HepG2 (cell line): ENCODE measurements around the gene MBTD1. TPM values are rescaled to one million over a fixed set of nuclear protein-coding genes. Genes with fewer than 3 reads are reported as not detected.
A peak's percentile ranks its signal among the peaks of the same experiment; 100 is the strongest.

Source experiments
- ATAC-seq: fragments of 200-7000 bp; cut with Tn5 transposase; 3 replicates; pipeline ENCODE4 v1.9.1; 2020; ENCODE audit warnings: mild to moderate bottlenecking, moderate library complexity
- BruUV-seq: library from RNA; stranded (reverse); fragments of 400-500 nt; replicated peaks from 2 replicates; lab custom pipeline; 2021; lab: Mats Ljungman, UMichigan
- CTCF ChIA-PET: fragments of 300-600 bp; formaldehyde crosslinking; extraction: SDS; loops from one replicate; lab custom pipeline; 2021; ENCODE audit warnings: low total read pairs, inconsistent platforms, low intra/inter-chr PET ratio; lab: Yijun Ruan, JAX
- POLR2A ChIA-PET: fragments of 350-600 bp; sonication (Branson Sonifier 250); formaldehyde crosslinking; loops from one replicate; lab custom pipeline; 2020; ENCODE audit warnings: antibody characterized with exemption, inconsistent platforms; lab: Yijun Ruan, JAX
- DNase-seq: peaks from one replicate; pipeline ENCODE4 v3.0.0-alpha.2; 2015; ENCODE audit warnings: low spot score
- FAIRE-seq: peaks from 3 replicates; lab custom pipeline; 2011; peaks lifted over from hg19 to GRCh38; lab: Jason Lieb, UNC
- H2AFZ ChIP-seq: one replicate; pipeline ENCODE4 v1.6.1; 2011; ENCODE audit warnings: low read length, inconsistent platforms
- H3K27ac ChIP-seq: fragments of 300-600 bp; 3 replicates; pipeline ENCODE4 v1.8.0; 2011; ENCODE audit warnings: mixed run types, mild to moderate bottlenecking, mixed read lengths, low read length, inconsistent platforms; ENCODE audit not compliant: insufficient read depth; ENCODE audit errors: extremely low read length
- H3K27me3 ChIP-seq, 2 experiments: fragments of 200-600 bp in 1 of 2; 2 replicates in 1 of 2; 3 replicates in 1 of 2; pipeline versions ENCODE4 v1.6.0 to v1.8.0; 2011; ENCODE audit warnings: low read length in 2 of 2, mild to moderate bottlenecking in 2 of 2, moderate library complexity in 2 of 2, inconsistent platforms in 1 of 2; ENCODE audit not compliant: insufficient read depth in 2 of 2, control insufficient read depth in 1 of 2
- H3K36me3 ChIP-seq, 2 experiments: fragments of 200-600 bp in 1 of 2; replicated peaks in 1 of 2; 2 replicates in 1 of 2; 3 replicates in 1 of 2; pipeline versions ENCODE4 v1.5.1 to v1.8.0; 2011; ENCODE audit warnings: low read length in 2 of 2, inconsistent platforms in 1 of 2; ENCODE audit not compliant: insufficient read depth in 2 of 2, control insufficient read depth in 1 of 2
- H3K4me1 ChIP-seq: 2 replicates; pipeline ENCODE4 v1.5.1; 2012; ENCODE audit warnings: low read length, inconsistent platforms; ENCODE audit not compliant: insufficient read depth
- H3K4me2 ChIP-seq: 2 replicates; pipeline ENCODE4 v1.6.0; 2011; ENCODE audit warnings: low read depth, low read length, inconsistent platforms
- H3K4me3 ChIP-seq, 3 experiments: fragments of 200-600 bp in 1 of 3; sonication (generic), shearing (Covaris generic) in 1 of 3; replicated peaks in 1 of 3; 2 replicates each; pipeline ENCODE4 v1.5.1; 2011 to 2016; ENCODE audit warnings: low read length in 3 of 3, inconsistent platforms in 2 of 3, low read depth in 2 of 3, mild to moderate bottlenecking in 2 of 3, control low read depth in 1 of 3, mixed read lengths in 1 of 3; ENCODE audit not compliant: insufficient read depth in 1 of 3
- H3K79me2 ChIP-seq: one replicate; pipeline ENCODE4 v1.6.1; 2011; ENCODE audit warnings: low read length, inconsistent platforms; ENCODE audit not compliant: insufficient read depth
- H3K9ac ChIP-seq: 2 replicates; pipeline ENCODE4 v1.6.0; 2011; ENCODE audit warnings: mild to moderate bottlenecking, low read depth, low read length, inconsistent platforms; ENCODE audit not compliant: insufficient read depth
- H3K9me3 ChIP-seq: 2 replicates; pipeline ENCODE4 v1.5.1; 2012; ENCODE audit warnings: mild to moderate bottlenecking, low read length
- H4K20me1 ChIP-seq: 2 replicates; pipeline ENCODE4 v1.6.0; 2011; ENCODE audit warnings: inconsistent platforms, mild to moderate bottlenecking, low read length, moderate library complexity; ENCODE audit not compliant: insufficient read depth
- ARID2 ChIP-seq: sonication (generic); formaldehyde crosslinking; IDR thresholded peaks from 2 replicates; pipeline ENCODE4 v1.8.1; 2022; ENCODE audit warnings: mild to moderate bottlenecking, missing genetic modification reagents, borderline replicate concordance
- BHLHE40 ChIP-seq: IDR thresholded peaks from 2 replicates; pipeline ENCODE4 v1.6.1; 2011; ENCODE audit warnings: low read length, improper control_type of control experiment
- BRCA1 ChIP-seq: sonication (generic); formaldehyde crosslinking; IDR thresholded peaks from 2 replicates; pipeline ENCODE4 v1.4.0; 2020; ENCODE audit warnings: missing genetic modification reagents
- CAMTA2 ChIP-seq: sonication (generic); formaldehyde crosslinking; IDR thresholded peaks from 2 replicates; pipeline ENCODE4 v1.4.0; 2020; ENCODE audit warnings: mild to moderate bottlenecking, missing genetic modification reagents, borderline replicate concordance
- EZH2 ChIP-seq: conservative IDR thresholded peaks from 2 replicates; pipeline ENCODE4 v1.6.1; 2012; ENCODE audit warnings: mild to moderate bottlenecking, low read depth, low read length, moderate library complexity
- FOXK2 ChIP-seq: fragments of 450-650 bp; IDR thresholded peaks from 2 replicates; pipeline ENCODE4 v1.6.1; 2016
- KLF16 ChIP-seq, 2 experiments: sonication (generic) in 1 of 2; formaldehyde crosslinking in 1 of 2; IDR thresholded peaks; 2 replicates each; pipeline versions ENCODE4 v1.6.1 to v1.8.0; 2016 to 2023; ENCODE audit warnings: missing genetic modification reagents in 2 of 2, missing compliant biosample characterization in 1 of 2
- MZF1 ChIP-seq: sonication (generic); formaldehyde crosslinking; IDR thresholded peaks from 2 replicates; pipeline ENCODE4 v1.8.1; 2023; ENCODE audit warnings: mild to moderate bottlenecking, missing genetic modification reagents, borderline replicate concordance
- NFE2L2 ChIP-seq: fragments of 150-350 bp; IDR thresholded peaks from 2 replicates; pipeline ENCODE4 v1.6.1; 2014; ENCODE audit warnings: low read length
- NR2F1 ChIP-seq, 2 experiments: fragments of 450-650 bp in 1 of 2; formaldehyde crosslinking in 1 of 2; IDR thresholded peaks; 2 replicates each; pipeline versions ENCODE4 v1.5.0 to v1.6.1; 2016 to 2020; ENCODE audit warnings: mild to moderate bottlenecking in 1 of 2, missing compliant biosample characterization in 1 of 2, missing genetic modification reagents in 1 of 2, moderate library complexity in 1 of 2
- REPIN1 ChIP-seq: sonication (generic); formaldehyde crosslinking; IDR thresholded peaks from 2 replicates; pipeline ENCODE4 v1.8.0; 2022; ENCODE audit warnings: missing genetic modification reagents, low read depth, mild to moderate bottlenecking, borderline replicate concordance
- RXRB ChIP-seq: IDR thresholded peaks from 2 replicates; pipeline ENCODE4 v1.6.1; 2016; ENCODE audit warnings: borderline replicate concordance, missing genetic modification reagents, missing compliant biosample characterization
- SOX5 ChIP-seq: IDR thresholded peaks from 2 replicates; pipeline ENCODE4 v1.6.1; 2016; ENCODE audit warnings: borderline replicate concordance
- SP4 ChIP-seq: sonication (generic); formaldehyde crosslinking; IDR thresholded peaks from 2 replicates; pipeline ENCODE4 v1.8.1; 2023; ENCODE audit warnings: mild to moderate bottlenecking, missing genetic modification reagents
- ZNF329 ChIP-seq: sonication (generic); formaldehyde crosslinking; IDR thresholded peaks from 2 replicates; pipeline ENCODE4 v1.9.0; 2021; ENCODE audit warnings: low read depth, mild to moderate bottlenecking, missing genetic modification reagents
- ZNF34 ChIP-seq: sonication (generic); formaldehyde crosslinking; IDR thresholded peaks from 2 replicates; pipeline ENCODE4 v1.4.0; 2020; ENCODE audit warnings: mild to moderate bottlenecking, missing genetic modification reagents, borderline replicate concordance
- ZSCAN22 ChIP-seq: sonication (generic); formaldehyde crosslinking; IDR thresholded peaks from 2 replicates; pipeline ENCODE4 v1.4.0; 2020; ENCODE audit warnings: mild to moderate bottlenecking, missing genetic modification reagents
- in situ Hi-C: cut with HindIII; loops from 2 replicates; pipeline ENCODE4 v1.10.0; 2017; ENCODE audit warnings: low pct_unique_long_range_greater_than_20kb; ENCODE audit not compliant: extremely low pct_ligation_motif_present
- intact Hi-C: fragments of 100-400 bp; cut with micrococcal nuclease; formaldehyde crosslinking; loops from one replicate; pipeline ENCODE4 v1.10.0; 2022; ENCODE audit not compliant: unreplicated experiment
- polyA plus RNA-seq, 8 experiments: library from polyadenylated mRNA; depleted of rRNA in 3 of 8; stranded (reverse) in 7 of 8; unstranded in 1 of 8; fragments of >200 nt; fragmentation: Illumina TruSeq in 4 of 8; extraction: Trizol in 4 of 8; gene quantifications; 2 replicates each; pipeline versions ENCODE4 v1.2.1 to v1.2.3, GENCODE V29; 2011 to 2016; ENCODE audit warnings: low read depth in 4 of 8, missing spikeins in 1 of 8, mixed read lengths in 1 of 8; ENCODE audit not compliant: insufficient read depth in 1 of 8
- total RNA-seq, 5 experiments: library from RNA; depleted of rRNA; stranded (reverse); fragments of >200 nt; fragmentation: Illumina TruSeq; extraction: Trizol; gene quantifications; 2 replicates each; pipeline ENCODE4 v1.2.3, GENCODE V29; 2016; ENCODE audit warnings: low read depth in 1 of 5
- TF ChIP-seq, protein P1 (sequence below): sonication (generic); formaldehyde crosslinking; IDR thresholded peaks from 2 replicates; pipeline ENCODE4 v1.4.0; 2020; ENCODE audit warnings: mild to moderate bottlenecking, missing genetic modification reagents
- TF ChIP-seq, protein P2 (sequence below), 2 experiments: sonication (generic) in 1 of 2; formaldehyde crosslinking in 1 of 2; IDR thresholded peaks; 2 replicates each; pipeline versions ENCODE4 v1.5.1 to v1.6.1; 2011 to 2020; ENCODE audit warnings: borderline replicate concordance in 1 of 2, low read depth in 1 of 2, low read length in 1 of 2, mild to moderate bottlenecking in 1 of 2, missing genetic modification reagents in 1 of 2, moderate library complexity in 1 of 2
- TF ChIP-seq, protein P3 (sequence below): sonication (generic); formaldehyde crosslinking; conservative IDR thresholded peaks from 2 replicates; pipeline ENCODE4 v1.8.1; 2023; ENCODE audit warnings: missing genetic modification reagents

Gene MBTD1
- total and polyA plus RNA-seq, 2 of the 13 experiments (the other 11 are each of a cell fraction or from before 2014, with no cell fraction given), result 20.9 TPM

DNA sequence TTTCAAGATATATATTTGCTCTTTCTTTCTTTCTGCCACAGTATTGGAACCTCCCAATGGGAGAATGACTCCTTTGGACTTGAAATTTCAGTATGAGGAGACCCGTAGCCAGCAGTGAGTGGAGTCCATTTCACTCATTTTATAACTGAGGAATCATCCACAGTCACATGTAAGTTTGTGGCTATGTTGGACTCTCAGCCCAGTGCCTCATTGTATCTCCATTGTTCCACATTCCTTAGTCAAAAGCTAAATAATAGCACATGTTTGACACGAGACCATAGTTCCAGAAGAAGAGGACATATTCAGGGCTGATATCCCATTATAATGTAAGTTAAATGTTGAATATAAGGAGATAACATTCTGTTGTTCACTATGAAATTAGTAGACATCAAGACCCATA lies 126.5 kb downstream of the MBTD1 start (continued):
- TF ChIP-seq, protein P1, sequence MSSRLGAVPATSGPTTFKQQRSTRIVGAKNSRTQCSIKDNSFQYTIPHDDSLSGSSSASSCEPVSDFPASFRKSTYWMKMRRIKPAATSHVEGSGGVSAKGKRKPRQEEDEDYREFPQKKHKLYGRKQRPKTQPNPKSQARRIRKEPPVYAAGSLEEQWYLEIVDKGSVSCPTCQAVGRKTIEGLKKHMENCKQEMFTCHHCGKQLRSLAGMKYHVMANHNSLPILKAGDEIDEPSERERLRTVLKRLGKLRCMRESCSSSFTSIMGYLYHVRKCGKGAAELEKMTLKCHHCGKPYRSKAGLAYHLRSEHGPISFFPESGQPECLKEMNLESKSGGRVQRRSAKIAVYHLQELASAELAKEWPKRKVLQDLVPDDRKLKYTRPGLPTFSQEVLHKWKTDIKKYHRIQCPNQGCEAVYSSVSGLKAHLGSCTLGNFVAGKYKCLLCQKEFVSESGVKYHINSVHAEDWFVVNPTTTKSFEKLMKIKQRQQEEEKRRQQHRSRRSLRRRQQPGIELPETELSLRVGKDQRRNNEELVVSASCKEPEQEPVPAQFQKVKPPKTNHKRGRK (CRISPR knock-in tag), result no peak
- TF ChIP-seq ARID2 (CRISPR knock-in tag) (0 out of 2 replicates have a peak, but pooled peaks have one; percentile 24), RXRB (CRISPR knock-in tag) (no peak), KLF16 (CRISPR knock-in tag; IDR thresholded peaks at IDR 0.05) (no peak), ZNF329 (CRISPR knock-in tag) (no peak), EZH2 (no peak), BHLHE40 (peak; percentile 49), NFE2L2 (no peak), SP4 (CRISPR knock-in tag) (no peak), CAMTA2 (no peak), SOX5 (peak; percentile 41; the same call in 1 of the 2 replicates), FOXK2 (no peak), ZSCAN22 (CRISPR knock-in tag) (no peak)

DNA sequence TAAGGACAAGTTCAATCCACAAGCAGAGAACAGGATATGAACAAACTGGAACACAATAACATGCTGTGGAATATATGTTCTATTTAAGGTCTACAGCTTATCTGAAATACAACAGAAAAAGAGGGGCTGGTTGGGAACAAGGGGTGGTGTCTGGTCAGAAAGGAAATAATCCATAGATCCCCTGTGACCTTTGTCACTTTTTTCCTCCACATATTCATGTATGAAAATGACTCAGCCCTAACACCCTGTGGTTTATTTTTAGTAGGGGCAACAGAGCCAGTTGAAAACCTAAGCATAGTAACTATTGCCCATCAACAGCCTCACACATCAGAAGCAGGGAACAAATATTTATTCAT lies 126.9 kb downstream of the MBTD1 start:
- H3K9me3 ChIP-seq, result no peaks in the 10 kb centered on the region
- ChIA-PET POLR2A (interaction anchor here (0.6 to 1.3 kb wide), 5 partner anchors 12 to 409 kb away, joined by 3 read pairs; partner anchors contain the start of genes NME2 and SPAG9), CTCF (no interaction called here)
- DNase-seq (no peak), ATAC-seq (peak; percentile 48), FAIRE-seq (no peak)
- H3K27me3 ChIP-seq, result no peaks in the 10 kb centered on the region
- no TSS peak for BruUV-seq
- no peaks in the 10 kb centered on the region for H4K20me1 ChIP-seq
- no peak overlapping the region for H3K27ac ChIP-seq
- in situ Hi-C loops, result no loop called here
- H3K4me1 ChIP-seq, result peaks cover 51% of the 10 kb centered on the region
- H3K4me2 ChIP-seq, result peak overlapping the region; percentile 54
- intact Hi-C loops, result no loop called here
- H2AFZ ChIP-seq, result no peak overlapping the region
- no peak overlapping the region for H3K9ac ChIP-seq
- H3K36me3 ChIP-seq, result no peaks in the 10 kb centered on the region
- H3K79me2 ChIP-seq, result no peaks in the 10 kb centered on the region
- H3K4me3 ChIP-seq, result peak overlapping the region in 1 of 3 experiments; percentile 3; a peak in 1 of 6 replicates
- TF ChIP-seq, protein P2, sequence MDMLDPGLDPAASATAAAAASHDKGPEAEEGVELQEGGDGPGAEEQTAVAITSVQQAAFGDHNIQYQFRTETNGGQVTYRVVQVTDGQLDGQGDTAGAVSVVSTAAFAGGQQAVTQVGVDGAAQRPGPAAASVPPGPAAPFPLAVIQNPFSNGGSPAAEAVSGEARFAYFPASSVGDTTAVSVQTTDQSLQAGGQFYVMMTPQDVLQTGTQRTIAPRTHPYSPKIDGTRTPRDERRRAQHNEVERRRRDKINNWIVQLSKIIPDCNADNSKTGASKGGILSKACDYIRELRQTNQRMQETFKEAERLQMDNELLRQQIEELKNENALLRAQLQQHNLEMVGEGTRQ (IDR thresholded peaks at IDR 0.05; ENCODE audit: low read depth, low read length), result no peak
- TF ChIP-seq, protein P2 (CRISPR knock-in tag; IDR thresholded peaks at IDR 0.05; ENCODE audit: borderline replicate concordance), result no peak
- no peak for TF ChIP-seq BRCA1 (CRISPR knock-in tag)
- no peak for TF ChIP-seq MZF1 (CRISPR knock-in tag)
- no peak for TF ChIP-seq REPIN1 (CRISPR knock-in tag)
- no peak for TF ChIP-seq ZNF34 (CRISPR knock-in tag)
- TF ChIP-seq, protein P3, sequence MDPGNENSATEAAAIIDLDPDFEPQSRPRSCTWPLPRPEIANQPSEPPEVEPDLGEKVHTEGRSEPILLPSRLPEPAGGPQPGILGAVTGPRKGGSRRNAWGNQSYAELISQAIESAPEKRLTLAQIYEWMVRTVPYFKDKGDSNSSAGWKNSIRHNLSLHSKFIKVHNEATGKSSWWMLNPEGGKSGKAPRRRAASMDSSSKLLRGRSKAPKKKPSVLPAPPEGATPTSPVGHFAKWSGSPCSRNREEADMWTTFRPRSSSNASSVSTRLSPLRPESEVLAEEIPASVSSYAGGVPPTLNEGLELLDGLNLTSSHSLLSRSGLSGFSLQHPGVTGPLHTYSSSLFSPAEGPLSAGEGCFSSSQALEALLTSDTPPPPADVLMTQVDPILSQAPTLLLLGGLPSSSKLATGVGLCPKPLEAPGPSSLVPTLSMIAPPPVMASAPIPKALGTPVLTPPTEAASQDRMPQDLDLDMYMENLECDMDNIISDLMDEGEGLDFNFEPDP, result no peak
- TF ChIP-seq NR2F1 (CRISPR knock-in tag; IDR thresholded peaks at IDR 0.05), result 0 out of 4 replicates have a peak, but pooled peaks of 1 of the 2 experiments have one; percentile 30
